Measurements from ENCODE around the gene SORBS1.

DNA sequence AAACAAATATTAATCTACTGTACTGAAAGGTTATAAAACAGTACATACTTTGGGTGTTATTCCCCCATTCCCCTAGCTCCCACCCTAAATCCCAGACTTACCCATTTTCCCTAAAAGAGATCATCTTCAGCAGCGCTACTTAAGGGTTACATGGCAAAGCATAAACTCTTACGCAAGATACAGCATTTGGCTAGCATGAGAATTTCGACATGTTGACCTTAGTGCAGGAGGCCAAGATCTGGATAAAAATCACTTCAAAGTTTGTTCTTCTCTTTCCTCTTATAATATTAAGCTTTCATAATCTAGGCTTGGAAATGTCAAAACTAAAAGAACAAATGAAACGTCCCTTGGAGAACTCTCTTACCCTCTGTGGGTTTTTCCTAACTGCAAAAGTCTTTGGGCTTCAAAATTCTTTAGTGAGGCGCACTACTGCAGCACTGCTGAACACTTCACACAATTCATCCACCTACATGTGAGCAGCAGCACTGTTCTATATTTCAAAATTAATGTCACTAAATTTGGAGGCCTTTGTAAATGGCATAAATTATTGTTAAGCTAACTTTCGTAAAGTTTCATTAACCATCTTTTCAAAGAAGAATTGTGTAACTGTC is 210.8 kb downstream of the SORBS1 start:
- TF ChIP-seq, protein P1, sequence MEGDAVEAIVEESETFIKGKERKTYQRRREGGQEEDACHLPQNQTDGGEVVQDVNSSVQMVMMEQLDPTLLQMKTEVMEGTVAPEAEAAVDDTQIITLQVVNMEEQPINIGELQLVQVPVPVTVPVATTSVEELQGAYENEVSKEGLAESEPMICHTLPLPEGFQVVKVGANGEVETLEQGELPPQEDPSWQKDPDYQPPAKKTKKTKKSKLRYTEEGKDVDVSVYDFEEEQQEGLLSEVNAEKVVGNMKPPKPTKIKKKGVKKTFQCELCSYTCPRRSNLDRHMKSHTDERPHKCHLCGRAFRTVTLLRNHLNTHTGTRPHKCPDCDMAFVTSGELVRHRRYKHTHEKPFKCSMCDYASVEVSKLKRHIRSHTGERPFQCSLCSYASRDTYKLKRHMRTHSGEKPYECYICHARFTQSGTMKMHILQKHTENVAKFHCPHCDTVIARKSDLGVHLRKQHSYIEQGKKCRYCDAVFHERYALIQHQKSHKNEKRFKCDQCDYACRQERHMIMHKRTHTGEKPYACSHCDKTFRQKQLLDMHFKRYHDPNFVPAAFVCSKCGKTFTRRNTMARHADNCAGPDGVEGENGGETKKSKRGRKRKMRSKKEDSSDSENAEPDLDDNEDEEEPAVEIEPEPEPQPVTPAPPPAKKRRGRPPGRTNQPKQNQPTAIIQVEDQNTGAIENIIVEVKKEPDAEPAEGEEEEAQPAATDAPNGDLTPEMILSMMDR (conservative IDR thresholded peaks at IDR 0.05; ENCODE audit: low read length): no peak
- TF ChIP-seq EZH2phosphoT487 (IDR thresholded peaks at IDR 0.05; ENCODE audit: borderline replicate concordance, low read depth, low read length): no peak
